ENCODE measurements around the gene SPEM3. TPM values are rescaled to one million over a fixed set of nuclear protein-coding genes. Genes with fewer than 3 reads are reported as not detected.

Gene SPEM3
- total RNA-seq, 2 donors from 2014 or later = not detected

DNA sequence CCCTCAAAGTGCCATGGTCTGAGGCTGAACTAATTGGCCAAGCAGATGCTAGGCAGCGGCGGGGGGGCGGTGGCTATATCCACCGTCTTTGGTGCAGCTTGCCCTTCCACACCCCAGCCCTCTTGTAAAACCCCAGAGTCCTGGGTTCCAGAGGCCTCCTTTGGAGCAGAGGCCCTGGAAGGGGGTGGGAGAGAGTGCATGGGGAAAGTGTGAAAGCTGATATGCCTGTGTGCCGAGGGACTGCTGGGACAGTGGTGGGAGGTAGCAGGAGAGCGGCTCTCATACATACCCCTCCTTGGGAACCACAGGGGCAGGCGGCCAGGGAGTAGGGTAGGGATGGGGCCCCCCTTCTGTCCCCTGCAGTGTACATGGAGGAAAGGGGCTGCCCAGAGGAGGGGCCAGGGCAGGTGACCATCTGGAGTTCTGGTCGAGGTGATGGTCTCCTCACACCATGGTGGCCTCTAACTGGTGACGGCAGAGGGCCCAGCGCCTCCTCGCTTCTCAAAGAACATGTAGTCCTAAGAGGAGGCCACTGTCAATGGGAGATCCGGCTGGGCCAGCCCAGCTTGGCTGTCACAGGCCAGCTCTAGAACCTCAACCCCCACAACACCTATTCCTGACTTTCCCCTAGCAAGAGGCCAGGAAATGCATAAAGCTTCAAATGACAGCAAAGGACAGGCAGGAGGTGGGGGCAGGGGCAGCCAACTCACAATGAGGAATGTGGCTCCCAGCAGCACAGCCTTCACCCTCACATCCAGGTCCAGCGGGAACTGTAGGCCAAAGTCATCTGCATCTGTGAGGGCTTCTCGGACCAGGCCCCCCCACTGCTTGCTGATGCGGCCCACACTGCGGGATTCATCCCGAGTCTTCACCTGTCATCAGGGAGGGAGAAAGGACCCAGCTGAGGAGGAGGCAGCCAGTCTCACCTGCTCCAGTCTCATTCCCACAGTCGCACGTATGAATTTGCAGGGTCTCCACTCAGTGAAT lies 38.4 kb upstream of the SPEM3 start:
- Histone ChIP-seq H3K36me3 (ENCODE audit: control insufficient read depth, insufficient read depth, low read length) (peaks cover 27% of the 10 kb centered on the region), H3K4me1 (ENCODE audit: control insufficient read depth, insufficient read depth, low read length) (peaks cover 3% of the 10 kb centered on the region), H3K4me3 (ENCODE audit: low read length) (no peak overlapping the region), H3K27ac (ENCODE audit: low read depth, low read length) (no peak overlapping the region), H3K27me3 (ENCODE audit: control insufficient read depth, insufficient read depth, low read length, poor library complexity, severe bottlenecking) (no peaks in the 10 kb centered on the region), H3K9ac (ENCODE audit: extremely low read depth, low read length, poor library complexity, severe bottlenecking) (no peak overlapping the region), H3K9me3 (ENCODE audit: control insufficient read depth, low read length) (no peaks in the 10 kb centered on the region)
- Mint-ChIP-seq H3K4me3 (no peak overlapping the region), H3K36me3 (ENCODE audit: low read depth) (peaks cover 32% of the 10 kb centered on the region), H3K9me3 (no peaks in the 10 kb centered on the region), H3K4me1 (peaks cover 4% of the 10 kb centered on the region), H3K27me3 (ENCODE audit: insufficient read depth) (peaks cover 5% of the 10 kb centered on the region), H3K27ac (no peak overlapping the region)
- DNase-seq = peak; percentile 58
- WGBS, 2 experiments (ENCODE audit: insufficient coverage in 1 of 2, insufficient read length in 1 of 2) = 86% methylated on average over 13 to 19 of the region's 19 CpGs
- TF ChIP-seq, protein P1, sequence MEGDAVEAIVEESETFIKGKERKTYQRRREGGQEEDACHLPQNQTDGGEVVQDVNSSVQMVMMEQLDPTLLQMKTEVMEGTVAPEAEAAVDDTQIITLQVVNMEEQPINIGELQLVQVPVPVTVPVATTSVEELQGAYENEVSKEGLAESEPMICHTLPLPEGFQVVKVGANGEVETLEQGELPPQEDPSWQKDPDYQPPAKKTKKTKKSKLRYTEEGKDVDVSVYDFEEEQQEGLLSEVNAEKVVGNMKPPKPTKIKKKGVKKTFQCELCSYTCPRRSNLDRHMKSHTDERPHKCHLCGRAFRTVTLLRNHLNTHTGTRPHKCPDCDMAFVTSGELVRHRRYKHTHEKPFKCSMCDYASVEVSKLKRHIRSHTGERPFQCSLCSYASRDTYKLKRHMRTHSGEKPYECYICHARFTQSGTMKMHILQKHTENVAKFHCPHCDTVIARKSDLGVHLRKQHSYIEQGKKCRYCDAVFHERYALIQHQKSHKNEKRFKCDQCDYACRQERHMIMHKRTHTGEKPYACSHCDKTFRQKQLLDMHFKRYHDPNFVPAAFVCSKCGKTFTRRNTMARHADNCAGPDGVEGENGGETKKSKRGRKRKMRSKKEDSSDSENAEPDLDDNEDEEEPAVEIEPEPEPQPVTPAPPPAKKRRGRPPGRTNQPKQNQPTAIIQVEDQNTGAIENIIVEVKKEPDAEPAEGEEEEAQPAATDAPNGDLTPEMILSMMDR (conservative IDR thresholded peaks at IDR 0.05) = no peak

DNA sequence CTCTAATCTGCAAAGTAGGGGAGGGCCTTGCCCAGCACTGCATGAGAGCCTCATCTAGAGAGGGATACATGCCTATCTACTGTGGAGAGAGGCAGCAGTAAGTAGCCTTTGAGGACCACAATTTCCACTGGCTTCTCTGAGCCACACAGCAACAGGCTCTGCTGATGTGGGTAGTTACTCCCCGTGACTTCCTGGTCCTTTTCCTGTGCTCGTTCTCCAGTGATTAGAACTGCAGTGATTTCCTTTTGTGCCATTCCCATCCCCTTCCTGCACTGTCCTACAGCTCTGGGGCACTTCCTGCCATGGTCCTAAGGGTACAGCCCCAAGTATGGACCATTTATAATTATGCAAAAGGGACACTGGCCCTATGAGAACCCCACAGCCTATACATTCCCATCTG lies 37.4 kb upstream of the SPEM3 start:
- H3K36me3 ChIP-seq (ENCODE audit: control insufficient read depth, insufficient read depth, low read length) = peaks cover 27% of the 10 kb centered on the region
- Mint-ChIP-seq H3K4me1 (peaks cover 4% of the 10 kb centered on the region), H3K36me3 (ENCODE audit: low read depth) (peaks cover 28% of the 10 kb centered on the region), H3K27me3 (ENCODE audit: insufficient read depth) (peaks cover 9% of the 10 kb centered on the region), H3K4me3 (no peak overlapping the region), H3K9me3 (no peaks in the 10 kb centered on the region), H3K27ac (no peak overlapping the region)
- TF ChIP-seq, protein P1 (conservative IDR thresholded peaks at IDR 0.05) = no peak
- peaks cover 3% of the 10 kb centered on the region for H3K4me1 ChIP-seq (ENCODE audit: control insufficient read depth, insufficient read depth, low read length)
- H3K27ac ChIP-seq (ENCODE audit: low read depth, low read length) = no peak overlapping the region
- H3K9ac ChIP-seq (ENCODE audit: extremely low read depth, low read length, poor library complexity, severe bottlenecking) = no peak overlapping the region
- no peaks in the 10 kb centered on the region for H3K9me3 ChIP-seq (ENCODE audit: control insufficient read depth, low read length)
- no peak overlapping the region for H3K4me3 ChIP-seq (ENCODE audit: low read length)
- 85 to 90% methylated on average over 2 of the region's 2 CpGs for WGBS, 2 experiments (ENCODE audit: insufficient coverage in 1 of 2, insufficient read length in 1 of 2)
- H3K27me3 ChIP-seq (ENCODE audit: control insufficient read depth, insufficient read depth, low read length, poor library complexity, severe bottlenecking) = no peaks in the 10 kb centered on the region
- no peak for DNase-seq

DNA sequence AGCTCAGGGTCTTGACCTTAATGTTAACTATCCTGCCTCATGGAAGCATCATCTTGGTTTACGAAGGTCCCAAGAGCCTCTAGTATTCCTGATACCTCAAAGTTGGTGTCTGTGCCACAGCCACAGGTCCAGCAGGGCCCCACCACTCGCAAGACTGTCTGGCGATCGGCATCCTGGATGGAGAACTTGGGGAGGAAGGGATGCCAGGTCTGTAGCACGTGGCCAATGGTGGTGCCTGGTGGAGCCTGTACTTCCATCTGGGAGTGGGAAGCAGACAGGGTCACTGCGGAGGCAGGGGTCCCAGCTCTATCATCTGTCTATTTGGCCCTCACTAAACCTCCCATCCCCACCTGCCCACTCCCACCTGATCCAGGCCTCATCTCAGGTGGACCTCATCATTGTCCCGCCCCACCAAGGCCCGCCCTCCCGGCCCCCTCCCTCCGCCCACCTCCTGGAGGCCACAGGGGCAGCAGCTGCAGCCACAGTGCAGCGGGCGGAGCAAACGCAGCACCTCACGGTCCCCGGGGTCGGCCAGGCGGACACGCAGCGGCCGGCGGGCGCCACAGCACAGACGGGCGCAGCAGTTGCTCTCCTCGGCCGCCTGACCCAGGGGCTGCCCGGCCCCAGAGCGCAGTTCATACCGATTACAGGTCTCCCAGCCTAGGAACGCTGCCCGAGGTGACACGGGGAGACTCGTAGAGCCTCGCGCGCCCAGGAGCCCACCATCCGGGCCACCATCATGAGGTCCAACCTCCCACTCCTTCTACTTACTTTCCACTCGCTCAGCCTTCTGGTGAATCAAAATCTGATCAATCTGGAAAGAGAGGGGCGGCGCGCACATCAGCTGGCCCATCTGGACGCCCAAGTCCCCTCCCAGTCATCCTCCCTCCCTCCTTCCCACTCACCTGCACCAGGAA lies 35.7 kb upstream of the SPEM3 start:
- Mint-ChIP-seq H3K27ac (no peak overlapping the region), H3K9me3 (no peaks in the 10 kb centered on the region), H3K36me3 (ENCODE audit: low read depth) (peaks cover 16% of the 10 kb centered on the region), H3K4me1 (peaks cover 4% of the 10 kb centered on the region), H3K27me3 (ENCODE audit: insufficient read depth) (peaks cover 12% of the 10 kb centered on the region), H3K4me3 (peak overlapping the region; percentile 59)
- 93 to 94% methylated on average over 27 to 39 of the region's 42 CpGs for WGBS, 2 experiments (ENCODE audit: insufficient coverage in 1 of 2, insufficient read length in 1 of 2)
- Histone ChIP-seq H3K9ac (ENCODE audit: extremely low read depth, low read length, poor library complexity, severe bottlenecking) (no peak overlapping the region), H3K36me3 (ENCODE audit: control insufficient read depth, insufficient read depth, low read length) (peaks cover 27% of the 10 kb centered on the region), H3K4me3 (ENCODE audit: low read length) (peak overlapping the region; percentile 85), H3K27me3 (ENCODE audit: control insufficient read depth, insufficient read depth, low read length, poor library complexity, severe bottlenecking) (no peaks in the 10 kb centered on the region), H3K4me1 (ENCODE audit: control insufficient read depth, insufficient read depth, low read length) (peaks cover 3% of the 10 kb centered on the region), H3K27ac (ENCODE audit: low read depth, low read length) (no peak overlapping the region), H3K9me3 (ENCODE audit: control insufficient read depth, low read length) (no peaks in the 10 kb centered on the region)
- peak; percentile 84 for DNase-seq
- TF ChIP-seq, protein P1 (conservative IDR thresholded peaks at IDR 0.05) = no peak

Data from endodermal cell (in vitro differentiated cells).